ENCODE results near the gene DCLK2.
"Not testable (repeated sequence)": the region's sequence is repeated elsewhere in the genome, so short reads cannot be mapped to it uniquely, and the experiment has no call there.

DNA sequence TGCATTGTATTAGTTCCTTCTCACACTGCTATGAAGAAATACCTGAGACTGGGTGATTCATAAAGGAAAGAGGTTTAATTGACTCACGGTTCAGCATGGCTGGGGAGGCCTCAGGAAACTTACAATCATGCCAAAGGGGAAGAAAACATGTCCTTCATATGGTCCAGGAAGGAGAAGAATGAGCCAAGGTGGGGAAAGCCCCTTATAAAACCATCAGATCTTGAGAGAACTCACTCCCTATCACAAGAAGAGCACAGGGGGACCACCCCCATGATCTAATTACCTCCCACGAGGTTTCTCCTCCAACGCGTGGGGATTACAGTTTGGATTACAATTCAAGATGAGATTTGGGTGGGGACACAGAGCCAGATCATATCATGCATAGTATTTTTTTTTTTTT, 106.8 kb downstream of the DCLK2 start:
- TF ChIP-seq, protein P1, sequence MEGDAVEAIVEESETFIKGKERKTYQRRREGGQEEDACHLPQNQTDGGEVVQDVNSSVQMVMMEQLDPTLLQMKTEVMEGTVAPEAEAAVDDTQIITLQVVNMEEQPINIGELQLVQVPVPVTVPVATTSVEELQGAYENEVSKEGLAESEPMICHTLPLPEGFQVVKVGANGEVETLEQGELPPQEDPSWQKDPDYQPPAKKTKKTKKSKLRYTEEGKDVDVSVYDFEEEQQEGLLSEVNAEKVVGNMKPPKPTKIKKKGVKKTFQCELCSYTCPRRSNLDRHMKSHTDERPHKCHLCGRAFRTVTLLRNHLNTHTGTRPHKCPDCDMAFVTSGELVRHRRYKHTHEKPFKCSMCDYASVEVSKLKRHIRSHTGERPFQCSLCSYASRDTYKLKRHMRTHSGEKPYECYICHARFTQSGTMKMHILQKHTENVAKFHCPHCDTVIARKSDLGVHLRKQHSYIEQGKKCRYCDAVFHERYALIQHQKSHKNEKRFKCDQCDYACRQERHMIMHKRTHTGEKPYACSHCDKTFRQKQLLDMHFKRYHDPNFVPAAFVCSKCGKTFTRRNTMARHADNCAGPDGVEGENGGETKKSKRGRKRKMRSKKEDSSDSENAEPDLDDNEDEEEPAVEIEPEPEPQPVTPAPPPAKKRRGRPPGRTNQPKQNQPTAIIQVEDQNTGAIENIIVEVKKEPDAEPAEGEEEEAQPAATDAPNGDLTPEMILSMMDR (IDR thresholded peaks at IDR 0.05), result not testable (repeated sequence)
- TF ChIP-seq POLR2A, EP300 (IDR thresholded peaks at IDR 0.05): not testable (repeated sequence)

All from ovary (tissue), 3 donors.